A549 (cell line): ENCODE results near the gene TBC1D22A.

Source experiments
- BHLHE40 ChIP-seq: IDR thresholded peaks from 2 replicates; pipeline ENCODE4 v1.6.1; 2012; ENCODE audit warnings: low read depth, low read length, inconsistent platforms
- CEBPB ChIP-seq, 2 experiments: fragments of >200 bp in 1 of 2; sonication (Bioruptor Twin) in 1 of 2; formaldehyde crosslinking in 1 of 2; IDR thresholded peaks; 2 replicates each; pipeline ENCODE4 v1.6.1; 2012 to 2016
- CHD4 ChIP-seq: fragments of 200-600 bp; sonication (generic); IDR thresholded peaks from 2 replicates; pipeline ENCODE4 v1.6.1; 2016; ENCODE audit warnings: antibody characterized with exemption, mild to moderate bottlenecking, borderline replicate concordance
- CTCF ChIP-seq: fragments of >200 bp; sonication (Bioruptor Twin); formaldehyde crosslinking; IDR thresholded peaks from 3 replicates; pipeline ENCODE4 v1.5.1; 2016
- EP300 ChIP-seq, 2 experiments: fragments of >200 bp; sonication (Bioruptor Twin); formaldehyde crosslinking; IDR thresholded peaks; 2 replicates in 1 of 2; 3 replicates in 1 of 2; pipeline ENCODE4 v1.6.1; 2016 to 2017
- POLR2A ChIP-seq: IDR thresholded peaks from 2 replicates; pipeline ENCODE4 v1.6.1; 2012; ENCODE audit warnings: mild to moderate bottlenecking, low read length
- RCOR1 ChIP-seq: fragments of 150-350 bp; IDR thresholded peaks from 2 replicates; pipeline ENCODE4 v1.6.1; 2014; ENCODE audit warnings: antibody characterized with exemption, low read length, low read depth
- REST ChIP-seq: fragments of 200-600 bp; sonication (generic); IDR thresholded peaks from 2 replicates; pipeline ENCODE4 v1.6.1; 2016; ENCODE audit warnings: antibody characterized with exemption, mild to moderate bottlenecking, moderate library complexity
- RNF2 ChIP-seq: fragments of 200-600 bp; sonication (generic); IDR thresholded peaks from 2 replicates; pipeline ENCODE4 v1.6.1; 2016; ENCODE audit warnings: low read depth, mild to moderate bottlenecking, antibody characterized with exemption, moderate library complexity, borderline replicate concordance
- SREBF2 ChIP-seq: fragments of 450-650 bp; IDR thresholded peaks from 2 replicates; pipeline ENCODE4 v1.6.1; 2014; ENCODE audit warnings: mild to moderate bottlenecking, moderate library complexity
- ZNF302 ChIP-seq: fragments of 250-450 bp; sonication (Bioruptor Pico); IDR thresholded peaks from 2 replicates; pipeline ENCODE4 v1.9.0; 2021; ENCODE audit warnings: inconsistent platforms, mild to moderate bottlenecking, moderate library complexity

- TF ChIP-seq CTCF: no peak
- no peak for TF ChIP-seq SREBF2
- TF ChIP-seq RCOR1: no peak
- no peak for TF ChIP-seq EP300 (IDR thresholded peaks at IDR 0.05)
- TF ChIP-seq POLR2A: no peak
- TF ChIP-seq BHLHE40: no peak
- no peak for TF ChIP-seq CHD4
- no peak for TF ChIP-seq CEBPB (IDR thresholded peaks at IDR 0.05)
- no peak for TF ChIP-seq REST
- no peak for TF ChIP-seq ZNF302
- TF ChIP-seq RNF2: no peak
Measured at GRCh38 chr22:46789992-46790391, 27.5 kb downstream of the TBC1D22A start.
